HepG2 (cell line): ENCODE measurements around the gene PCGF2. TPM values are rescaled to one million over a fixed set of nuclear protein-coding genes. Genes with fewer than 3 reads are reported as not detected.

Source experiments
- ATAC-seq: fragments of 200-7000 bp; cut with Tn5 transposase; 3 replicates; pipeline ENCODE4 v1.9.1; 2020; ENCODE audit warnings: mild to moderate bottlenecking, moderate library complexity
- BruUV-seq: library from RNA; stranded (reverse); fragments of 400-500 nt; replicated peaks from 2 replicates; lab custom pipeline; 2021; lab: Mats Ljungman, UMichigan
- CTCF ChIA-PET: fragments of 300-600 bp; formaldehyde crosslinking; extraction: SDS; loops from one replicate; lab custom pipeline; 2021; ENCODE audit warnings: low total read pairs, inconsistent platforms, low intra/inter-chr PET ratio; lab: Yijun Ruan, JAX
- POLR2A ChIA-PET: fragments of 350-600 bp; sonication (Branson Sonifier 250); formaldehyde crosslinking; loops from one replicate; lab custom pipeline; 2020; ENCODE audit warnings: antibody characterized with exemption, inconsistent platforms; lab: Yijun Ruan, JAX
- DNase-seq: peaks from one replicate; pipeline ENCODE4 v3.0.0-alpha.2; 2015; ENCODE audit warnings: low spot score
- FAIRE-seq: peaks from 3 replicates; lab custom pipeline; 2011; peaks lifted over from hg19 to GRCh38; lab: Jason Lieb, UNC
- H2AFZ ChIP-seq: one replicate; pipeline ENCODE4 v1.6.1; 2011; ENCODE audit warnings: low read length, inconsistent platforms
- H3K27ac ChIP-seq: fragments of 300-600 bp; 3 replicates; pipeline ENCODE4 v1.8.0; 2011; ENCODE audit warnings: mixed run types, mild to moderate bottlenecking, mixed read lengths, low read length, inconsistent platforms; ENCODE audit not compliant: insufficient read depth; ENCODE audit errors: extremely low read length
- H3K27me3 ChIP-seq, 2 experiments: fragments of 200-600 bp in 1 of 2; 2 replicates in 1 of 2; 3 replicates in 1 of 2; pipeline versions ENCODE4 v1.6.0 to v1.8.0; 2011; ENCODE audit warnings: low read length in 2 of 2, mild to moderate bottlenecking in 2 of 2, moderate library complexity in 2 of 2, inconsistent platforms in 1 of 2; ENCODE audit not compliant: insufficient read depth in 2 of 2, control insufficient read depth in 1 of 2
- H3K36me3 ChIP-seq, 2 experiments: fragments of 200-600 bp in 1 of 2; replicated peaks in 1 of 2; 2 replicates in 1 of 2; 3 replicates in 1 of 2; pipeline versions ENCODE4 v1.5.1 to v1.8.0; 2011; ENCODE audit warnings: low read length in 2 of 2, inconsistent platforms in 1 of 2; ENCODE audit not compliant: insufficient read depth in 2 of 2, control insufficient read depth in 1 of 2
- H3K4me1 ChIP-seq: 2 replicates; pipeline ENCODE4 v1.5.1; 2012; ENCODE audit warnings: low read length, inconsistent platforms; ENCODE audit not compliant: insufficient read depth
- H3K4me2 ChIP-seq: 2 replicates; pipeline ENCODE4 v1.6.0; 2011; ENCODE audit warnings: low read depth, low read length, inconsistent platforms
- H3K4me3 ChIP-seq, 3 experiments: fragments of 200-600 bp in 1 of 3; sonication (generic), shearing (Covaris generic) in 1 of 3; replicated peaks in 1 of 3; 2 replicates each; pipeline ENCODE4 v1.5.1; 2011 to 2016; ENCODE audit warnings: low read length in 3 of 3, inconsistent platforms in 2 of 3, low read depth in 2 of 3, mild to moderate bottlenecking in 2 of 3, control low read depth in 1 of 3, mixed read lengths in 1 of 3; ENCODE audit not compliant: insufficient read depth in 1 of 3
- H3K79me2 ChIP-seq: one replicate; pipeline ENCODE4 v1.6.1; 2011; ENCODE audit warnings: low read length, inconsistent platforms; ENCODE audit not compliant: insufficient read depth
- H3K9ac ChIP-seq: 2 replicates; pipeline ENCODE4 v1.6.0; 2011; ENCODE audit warnings: mild to moderate bottlenecking, low read depth, low read length, inconsistent platforms; ENCODE audit not compliant: insufficient read depth
- H3K9me3 ChIP-seq: 2 replicates; pipeline ENCODE4 v1.5.1; 2012; ENCODE audit warnings: mild to moderate bottlenecking, low read length
- H4K20me1 ChIP-seq: 2 replicates; pipeline ENCODE4 v1.6.0; 2011; ENCODE audit warnings: inconsistent platforms, mild to moderate bottlenecking, low read length, moderate library complexity; ENCODE audit not compliant: insufficient read depth
- CBFB ChIP-seq: sonication (generic); formaldehyde crosslinking; IDR thresholded peaks from 2 replicates; pipeline ENCODE4 v1.4.0; 2020; ENCODE audit warnings: missing genetic modification reagents
- ELK4 ChIP-seq: sonication (generic); formaldehyde crosslinking; IDR thresholded peaks from 2 replicates; pipeline ENCODE4 v1.9.0; 2021; ENCODE audit warnings: missing genetic modification reagents, borderline replicate concordance
- FOXK2 ChIP-seq: fragments of 450-650 bp; IDR thresholded peaks from 2 replicates; pipeline ENCODE4 v1.6.1; 2016
- GATA4 ChIP-seq: sonication (generic); IDR thresholded peaks from 2 replicates; pipeline ENCODE4 v1.6.1; 2016; ENCODE audit warnings: antibody characterized with exemption, low read depth, borderline replicate concordance
- GZF1 ChIP-seq: sonication (generic); formaldehyde crosslinking; IDR thresholded peaks from 2 replicates; pipeline ENCODE4 v1.5.1; 2020; ENCODE audit warnings: mild to moderate bottlenecking, missing genetic modification reagents
- SMARCC2 ChIP-seq: fragments of 450-650 bp; IDR thresholded peaks from 2 replicates; pipeline ENCODE4 v1.6.1; 2017; ENCODE audit warnings: antibody characterized with exemption, mild to moderate bottlenecking
- SRF ChIP-seq: IDR thresholded peaks from 2 replicates; pipeline ENCODE4 v1.6.1; 2011; ENCODE audit warnings: mild to moderate bottlenecking, low read depth, low read length, moderate library complexity
- SUZ12 ChIP-seq: fragments of 150-350 bp; IDR thresholded peaks from 2 replicates; pipeline ENCODE4 v1.6.1; 2014; ENCODE audit warnings: low read depth, low read length
- TBP ChIP-seq: sonication (generic); formaldehyde crosslinking; IDR thresholded peaks from 2 replicates; pipeline ENCODE4 v1.5.0; 2020; ENCODE audit warnings: missing genetic modification reagents
- TBX3 ChIP-seq: fragments of 450-650 bp; IDR thresholded peaks from 2 replicates; pipeline ENCODE4 v1.6.1; 2017; ENCODE audit warnings: antibody characterized with exemption, mild to moderate bottlenecking, inconsistent platforms, borderline replicate concordance
- TEF ChIP-seq: sonication (generic); formaldehyde crosslinking; IDR thresholded peaks from 2 replicates; pipeline ENCODE4 v1.5.0; 2020; ENCODE audit warnings: missing genetic modification reagents
- ZBTB7B ChIP-seq: sonication (generic); formaldehyde crosslinking; IDR thresholded peaks from 2 replicates; pipeline ENCODE4 v1.4.0; 2020; ENCODE audit warnings: missing genetic modification reagents
- ZNF614 ChIP-seq: IDR thresholded peaks from 2 replicates; pipeline ENCODE4 v1.6.1; 2018; ENCODE audit warnings: missing biosample characterization, missing genetic modification reagents, inconsistent platforms, borderline replicate concordance
- ZNF770 ChIP-seq: sonication (generic); formaldehyde crosslinking; IDR thresholded peaks from 2 replicates; pipeline ENCODE4 v1.5.0; 2020; ENCODE audit warnings: mild to moderate bottlenecking, missing genetic modification reagents
- ZNF792 ChIP-seq: IDR thresholded peaks from 2 replicates; pipeline ENCODE4 v1.6.1; 2016
- WGBS: methylation state at CpG from one replicate; pipeline ENCODE4 v1.1.6; 2017; ENCODE audit warnings: low lambda C conversion rate; 5-methylcytosine and 5-hydroxymethylcytosine counted together
- in situ Hi-C: cut with HindIII; loops from 2 replicates; pipeline ENCODE4 v1.10.0; 2017; ENCODE audit warnings: low pct_unique_long_range_greater_than_20kb; ENCODE audit not compliant: extremely low pct_ligation_motif_present
- intact Hi-C: fragments of 100-400 bp; cut with micrococcal nuclease; formaldehyde crosslinking; loops from one replicate; pipeline ENCODE4 v1.10.0; 2022; ENCODE audit not compliant: unreplicated experiment
- polyA plus RNA-seq, 8 experiments: library from polyadenylated mRNA; depleted of rRNA in 3 of 8; stranded (reverse) in 7 of 8; unstranded in 1 of 8; fragments of >200 nt; fragmentation: Illumina TruSeq in 4 of 8; extraction: Trizol in 4 of 8; gene quantifications; 2 replicates each; pipeline versions ENCODE4 v1.2.1 to v1.2.3, GENCODE V29; 2011 to 2016; ENCODE audit warnings: low read depth in 4 of 8, missing spikeins in 1 of 8, mixed read lengths in 1 of 8; ENCODE audit not compliant: insufficient read depth in 1 of 8
- total RNA-seq, 5 experiments: library from RNA; depleted of rRNA; stranded (reverse); fragments of >200 nt; fragmentation: Illumina TruSeq; extraction: Trizol; gene quantifications; 2 replicates each; pipeline ENCODE4 v1.2.3, GENCODE V29; 2016; ENCODE audit warnings: low read depth in 1 of 5
- TF ChIP-seq, protein P1 (sequence below): sonication (generic); formaldehyde crosslinking; IDR thresholded peaks from 2 replicates; pipeline ENCODE4 v1.5.0; 2020; ENCODE audit warnings: mild to moderate bottlenecking, missing genetic modification reagents, borderline replicate concordance

Gene PCGF2
- total and polyA plus RNA-seq, 2 of the 13 experiments (the other 11 are each of a cell fraction or from before 2014, with no cell fraction given) = 11.6 to 29.4 TPM

DNA sequence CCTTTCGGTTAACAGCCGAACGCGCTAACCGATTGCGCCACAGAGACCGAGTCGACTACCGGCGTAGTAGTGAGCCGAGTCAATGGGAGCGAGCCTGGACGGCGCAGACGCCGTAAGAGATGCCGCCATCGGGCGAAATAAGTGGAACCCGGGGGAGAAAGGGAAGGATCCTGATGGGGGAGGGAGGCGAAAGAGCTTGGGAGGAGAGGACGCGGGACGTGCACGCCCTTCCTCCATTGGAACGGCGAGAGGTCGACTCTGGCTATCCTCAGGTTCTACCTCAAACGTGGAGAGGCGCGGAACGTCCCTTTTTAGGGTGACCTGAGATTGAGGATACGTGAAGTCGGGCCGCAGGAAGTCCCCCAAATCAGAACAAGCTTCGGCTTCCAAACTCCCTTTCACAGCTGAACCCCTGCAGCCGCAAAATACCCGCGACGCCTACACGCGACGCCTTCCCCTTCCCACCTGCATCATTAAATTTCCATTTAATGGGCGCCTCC lies 3.7 kb upstream of the PCGF2 start:
- ChIA-PET CTCF (no interaction called here), POLR2A (interaction anchor here (0.7 to 4.4 kb wide), 18 partner anchors 13 to 400 kb away, joined by 3 to 57 read pairs (median 4); partner anchors contain the start of genes CISD3, CWC25, LASP1 and PIP4K2B)
- ATAC-seq = peak; percentile 9
- H4K20me1 ChIP-seq = no peaks in the 10 kb centered on the region
- peaks cover 28% of the 10 kb centered on the region for H3K79me2 ChIP-seq
- H3K4me3 ChIP-seq = peak overlapping the region; percentile 72 to 93 (median 84)
- H3K4me2 ChIP-seq = peak overlapping the region; percentile 91
- H3K9me3 ChIP-seq = no peaks in the 10 kb centered on the region
- peak overlapping the region; percentile 81 for H3K27ac ChIP-seq
- peaks cover 8 to 18% of the 10 kb centered on the region in 2 experiments for H3K36me3 ChIP-seq
- in situ Hi-C loops (loop anchor here (25.0 kb wide), 1 partner anchor 410 kb away; the partner anchor contains the start of genes ARL5C and PLXDC1), intact Hi-C loops (loop anchor here (1.0 to 5.0 kb wide), 4 partner anchors 49 to 1355 kb away; no protein-coding TSS in a partner anchor)
- no peak for FAIRE-seq
- under 1% methylated on average over 43 of the region's 44 CpGs for WGBS
- DNase-seq = peak; percentile 83
- H3K9ac ChIP-seq = peak overlapping the region; percentile 76
- no peaks in the 10 kb centered on the region; a peak in 1 of 5 replicates for H3K27me3 ChIP-seq
- H2AFZ ChIP-seq = peak overlapping the region; percentile 53
- H3K4me1 ChIP-seq = peaks cover 32% of the 10 kb centered on the region
- BruUV-seq = TSS peak; percentile 73
- peak; percentile 65 for TF ChIP-seq ZNF614
- no peak for TF ChIP-seq TBX3
- TF ChIP-seq ZNF770 (CRISPR knock-in tag) = no peak
- TF ChIP-seq SRF = no peak; the same call in 1 of the 2 replicates
- TF ChIP-seq GZF1 (CRISPR knock-in tag) = peak; percentile 47; the same call in 1 of the 2 replicates
- TF ChIP-seq FOXK2 = no peak
- TF ChIP-seq, protein P1, sequence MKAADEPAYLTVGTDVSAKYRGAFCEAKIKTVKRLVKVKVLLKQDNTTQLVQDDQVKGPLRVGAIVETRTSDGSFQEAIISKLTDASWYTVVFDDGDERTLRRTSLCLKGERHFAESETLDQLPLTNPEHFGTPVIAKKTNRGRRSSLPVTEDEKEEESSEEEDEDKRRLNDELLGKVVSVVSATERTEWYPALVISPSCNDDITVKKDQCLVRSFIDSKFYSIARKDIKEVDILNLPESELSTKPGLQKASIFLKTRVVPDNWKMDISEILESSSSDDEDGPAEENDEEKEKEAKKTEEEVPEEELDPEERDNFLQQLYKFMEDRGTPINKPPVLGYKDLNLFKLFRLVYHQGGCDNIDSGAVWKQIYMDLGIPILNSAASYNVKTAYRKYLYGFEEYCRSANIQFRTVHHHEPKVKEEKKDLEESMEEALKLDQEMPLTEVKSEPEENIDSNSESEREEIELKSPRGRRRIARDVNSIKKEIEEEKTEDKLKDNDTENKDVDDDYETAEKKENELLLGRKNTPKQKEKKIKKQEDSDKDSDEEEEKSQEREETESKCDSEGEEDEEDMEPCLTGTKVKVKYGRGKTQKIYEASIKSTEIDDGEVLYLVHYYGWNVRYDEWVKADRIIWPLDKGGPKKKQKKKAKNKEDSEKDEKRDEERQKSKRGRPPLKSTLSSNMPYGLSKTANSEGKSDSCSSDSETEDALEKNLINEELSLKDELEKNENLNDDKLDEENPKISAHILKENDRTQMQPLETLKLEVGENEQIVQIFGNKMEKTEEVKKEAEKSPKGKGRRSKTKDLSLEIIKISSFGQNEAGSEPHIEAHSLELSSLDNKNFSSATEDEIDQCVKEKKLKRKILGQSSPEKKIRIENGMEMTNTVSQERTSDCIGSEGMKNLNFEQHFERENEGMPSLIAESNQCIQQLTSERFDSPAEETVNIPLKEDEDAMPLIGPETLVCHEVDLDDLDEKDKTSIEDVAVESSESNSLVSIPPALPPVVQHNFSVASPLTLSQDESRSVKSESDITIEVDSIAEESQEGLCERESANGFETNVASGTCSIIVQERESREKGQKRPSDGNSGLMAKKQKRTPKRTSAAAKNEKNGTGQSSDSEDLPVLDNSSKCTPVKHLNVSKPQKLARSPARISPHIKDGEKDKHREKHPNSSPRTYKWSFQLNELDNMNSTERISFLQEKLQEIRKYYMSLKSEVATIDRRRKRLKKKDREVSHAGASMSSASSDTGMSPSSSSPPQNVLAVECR (CRISPR knock-in tag) = no peak
- TF ChIP-seq CBFB = peak; percentile 82
- no peak for TF ChIP-seq SMARCC2
- TF ChIP-seq ZBTB7B (CRISPR knock-in tag) = peak; percentile 74; the same call in 1 of the 2 replicates
- 0 out of 2 replicates have a peak, but pooled peaks have one; percentile 70 for TF ChIP-seq ZNF792 (CRISPR knock-in tag)
- no peak for TF ChIP-seq ELK4 (CRISPR knock-in tag)
- no peak for TF ChIP-seq TBP
- TF ChIP-seq GATA4 = no peak
- no peak for TF ChIP-seq TEF (CRISPR knock-in tag)
- no peak for TF ChIP-seq SUZ12
